CD4-positive, CD25-positive, alpha-beta regulatory T cell (primary cell): ENCODE results near the gene MAP3K10. TPM values are rescaled to one million over a fixed set of nuclear protein-coding genes. Genes with fewer than 3 reads are reported as not detected.

Source experiments
- ATAC-seq, 2 donors: fragments of 150-1000 bp; cut with Tn5 transposase; one replicate each; pipeline ENCODE4 v1.10.0; 2021; ENCODE audit warnings: low read depth in 2 of 2, moderate number of reproducible peaks in 2 of 2, moderate library complexity in 1 of 2
- DNase-seq, 3 donors: peaks; one replicate each; pipeline versions ENCODE4 v3.0.0 to v3.0.0-alpha.2; 2012 to 2022; ENCODE audit warnings: mixed read lengths in 1 of 3
- H3K27ac ChIP-seq: one replicate; pipeline ENCODE4 v1.7.0; 2013; ENCODE audit warnings: mild to moderate bottlenecking, low read length; ENCODE audit not compliant: insufficient read depth, poor library complexity, severe bottlenecking
- H3K27me3 ChIP-seq: one replicate; pipeline ENCODE4 v1.7.0; 2013; ENCODE audit warnings: low read length; ENCODE audit not compliant: control insufficient read depth, insufficient read depth
- H3K36me3 ChIP-seq: one replicate; pipeline ENCODE4 v1.7.0; 2013; ENCODE audit warnings: mild to moderate bottlenecking, low read length, moderate library complexity; ENCODE audit not compliant: control insufficient read depth, insufficient read depth
- H3K4me1 ChIP-seq: 2 replicates; pipeline ENCODE4 v1.7.0; 2013; ENCODE audit warnings: mild to moderate bottlenecking, low read length; ENCODE audit not compliant: insufficient read depth, control insufficient read depth, poor library complexity, severe bottlenecking
- H3K4me3 ChIP-seq: one replicate; pipeline ENCODE4 v1.7.0; 2013; ENCODE audit warnings: low read depth, mild to moderate bottlenecking, low read length, moderate library complexity
- H3K9me3 ChIP-seq, 2 experiments: 1 replicate in 1 of 2; 2 replicates in 1 of 2; pipeline ENCODE4 v1.7.0; 2013; ENCODE audit warnings: low read length in 2 of 2, mild to moderate bottlenecking in 1 of 2, moderate library complexity in 1 of 2; ENCODE audit not compliant: control insufficient read depth in 2 of 2
- H3K27ac Mint-ChIP-seq, 3 donors: one replicate each; pipeline ENCODE4 v1.8.0; 2020 to 2022; ENCODE audit warnings: mild to moderate bottlenecking in 3 of 3, mixed read lengths in 3 of 3, moderate library complexity in 2 of 3
- H3K27me3 Mint-ChIP-seq: one replicate; pipeline ENCODE4 v1.8.0; 2022; ENCODE audit warnings: mild to moderate bottlenecking, mixed read lengths
- H3K36me3 Mint-ChIP-seq: one replicate; pipeline ENCODE4 v1.8.0; 2020; ENCODE audit warnings: mixed read lengths
- H3K4me1 Mint-ChIP-seq, 4 donors: one replicate each; pipeline ENCODE4 v1.8.0; 2020 to 2022; ENCODE audit warnings: mixed read lengths in 4 of 4, mild to moderate bottlenecking in 1 of 4
- H3K4me3 Mint-ChIP-seq, 4 donors: one replicate each; pipeline ENCODE4 v1.8.0; 2020 to 2022; ENCODE audit warnings: mild to moderate bottlenecking in 4 of 4, mixed read lengths in 4 of 4, moderate library complexity in 3 of 4
- H3K9me3 Mint-ChIP-seq, 7 donors: one replicate each; pipeline ENCODE4 v1.8.0; 2020 to 2022; ENCODE audit warnings: mixed read lengths in 7 of 7, mild to moderate bottlenecking in 3 of 7, moderate library complexity in 2 of 7
- polyA plus RNA-seq, 4 donors: library from polyadenylated mRNA; unstranded; fragments of 300-500 nt; fragmentation: Illumina TruSeq; gene quantifications; one replicate each; pipeline ENCODE4 v1.2.3, GENCODE V29; 2021
- total RNA-seq: library from RNA; stranded (reverse); gene quantifications from one replicate; pipeline ENCODE4 v1.2.3, GENCODE V29; 2022

The MAP3K10 gene
- total and polyA plus RNA-seq, 5 donors from 2014 or later = 0.14 to 25.8 (median 0.65) TPM

GRCh38 chr19:40228863-40229262 lies 37.6 kb downstream of the MAP3K10 start:
- Mint-ChIP-seq H3K4me1 (peaks cover 8 to 17% (median 12%) of the 10 kb centered on the region in 4 donors), H3K9me3 (peaks cover 0 to 5% (median 3%) of the 10 kb centered on the region in 7 donors), H3K4me3 (no peak overlapping the region), H3K36me3 (no peaks in the 10 kb centered on the region), H3K27ac (no peak overlapping the region), H3K27me3 (peaks cover 36% of the 10 kb centered on the region)
- Histone ChIP-seq H3K36me3 (no peaks in the 10 kb centered on the region), H3K4me3 (no peak overlapping the region), H3K27ac (no peak overlapping the region), H3K27me3 (peaks cover 11% of the 10 kb centered on the region), H3K4me1 (peaks cover 10% of the 10 kb centered on the region), H3K9me3 (peaks cover 0 to 2% of the 10 kb centered on the region in 2 experiments)
- ATAC-seq = no peak
- no peak for DNase-seq

DNA sequence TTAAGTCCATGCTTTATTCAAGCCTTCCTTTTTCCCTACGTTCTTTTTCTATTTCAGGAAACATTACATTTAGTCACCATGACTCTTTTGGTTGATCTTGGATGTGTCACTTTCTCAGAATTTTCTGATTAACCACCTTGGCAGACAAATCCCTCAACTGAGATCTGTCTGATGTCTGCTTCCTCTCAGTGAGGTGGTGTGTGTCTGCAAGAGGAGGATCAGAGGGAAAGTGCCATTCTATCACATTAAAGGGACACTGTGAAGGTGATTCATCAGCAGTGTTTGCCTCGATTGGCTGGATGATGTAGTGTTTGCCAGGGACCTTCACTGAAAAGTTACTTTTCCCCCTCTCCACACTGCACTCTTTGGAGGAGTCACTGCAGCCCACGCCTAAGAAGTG lies 38.3 kb downstream of the MAP3K10 start:
- Histone ChIP-seq H3K9me3 (peaks cover 0 to 2% of the 10 kb centered on the region in 2 experiments), H3K4me3 (no peak overlapping the region), H3K4me1 (peaks cover 10% of the 10 kb centered on the region), H3K27ac (no peak overlapping the region), H3K36me3 (no peaks in the 10 kb centered on the region), H3K27me3 (peaks cover 11% of the 10 kb centered on the region)
- no peak overlapping the region for H3K4me3 Mint-ChIP-seq
- H3K27me3 Mint-ChIP-seq = peaks cover 36% of the 10 kb centered on the region
- ATAC-seq = peak; percentile 43 to 44
- DNase-seq = no peak
- H3K27ac Mint-ChIP-seq = no peak overlapping the region
- no peaks in the 10 kb centered on the region for H3K36me3 Mint-ChIP-seq
- H3K4me1 Mint-ChIP-seq = peaks cover 8 to 17% (median 10%) of the 10 kb centered on the region in 4 donors
- peaks cover 0 to 5% (median 3%) of the 10 kb centered on the region in 7 donors for H3K9me3 Mint-ChIP-seq

GRCh38 chr19:40229926-40230417 lies 38.7 kb downstream of the MAP3K10 start:
- Mint-ChIP-seq H3K4me1 (peaks cover 8 to 17% (median 9%) of the 10 kb centered on the region in 4 donors), H3K27ac (no peak overlapping the region), H3K9me3 (peaks cover 0 to 5% (median 3%) of the 10 kb centered on the region in 7 donors), H3K36me3 (no peaks in the 10 kb centered on the region), H3K4me3 (no peak overlapping the region), H3K27me3 (peaks cover 36% of the 10 kb centered on the region)
- ATAC-seq = no peak
- Histone ChIP-seq H3K4me3 (no peak overlapping the region), H3K9me3 (peaks cover 0 to 2% of the 10 kb centered on the region in 2 experiments), H3K36me3 (no peaks in the 10 kb centered on the region), H3K27me3 (peaks cover 11% of the 10 kb centered on the region), H3K27ac (no peak overlapping the region), H3K4me1 (peaks cover 10% of the 10 kb centered on the region)
- no peak for DNase-seq

DNA sequence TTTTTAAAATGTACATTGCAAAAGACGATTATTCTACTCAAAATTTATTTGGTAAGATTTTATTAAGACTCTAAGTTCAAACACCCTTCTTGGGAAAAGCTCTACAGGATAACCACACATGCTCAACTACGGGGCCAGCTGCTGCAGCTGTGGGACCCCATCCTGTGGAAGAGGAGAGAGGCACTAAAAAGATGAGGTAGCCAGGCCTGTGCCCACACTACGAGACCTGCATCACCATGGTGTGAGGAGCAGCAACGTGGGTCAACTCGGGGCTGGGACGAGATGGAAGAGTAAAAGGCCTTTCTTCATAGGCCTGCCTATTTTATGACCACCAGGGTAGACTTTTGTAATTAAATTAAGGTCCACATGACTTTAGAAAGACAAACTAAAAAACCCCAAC lies 39.8 kb downstream of the MAP3K10 start:
- H3K4me3 ChIP-seq = no peak overlapping the region
- H3K9me3 ChIP-seq = no peaks in the 10 kb centered on the region
- H3K4me3 Mint-ChIP-seq = no peak overlapping the region
- ATAC-seq (no peak), DNase-seq (no peak)
- H3K4me1 Mint-ChIP-seq = peaks cover 0 to 9% (median 2%) of the 10 kb centered on the region in 4 donors
- H3K27me3 Mint-ChIP-seq = peaks cover 26% of the 10 kb centered on the region
- no peak overlapping the region for H3K27ac ChIP-seq
- H3K9me3 Mint-ChIP-seq = no peaks in the 10 kb centered on the region
- peaks cover 3% of the 10 kb centered on the region for H3K27me3 ChIP-seq
- peaks cover 8% of the 10 kb centered on the region for H3K36me3 ChIP-seq
- H3K27ac Mint-ChIP-seq = peak overlapping the region in 2 of 3 donors; percentile 5 to 16
- H3K4me1 ChIP-seq = peaks cover 5% of the 10 kb centered on the region
- no peaks in the 10 kb centered on the region for H3K36me3 Mint-ChIP-seq

DNA sequence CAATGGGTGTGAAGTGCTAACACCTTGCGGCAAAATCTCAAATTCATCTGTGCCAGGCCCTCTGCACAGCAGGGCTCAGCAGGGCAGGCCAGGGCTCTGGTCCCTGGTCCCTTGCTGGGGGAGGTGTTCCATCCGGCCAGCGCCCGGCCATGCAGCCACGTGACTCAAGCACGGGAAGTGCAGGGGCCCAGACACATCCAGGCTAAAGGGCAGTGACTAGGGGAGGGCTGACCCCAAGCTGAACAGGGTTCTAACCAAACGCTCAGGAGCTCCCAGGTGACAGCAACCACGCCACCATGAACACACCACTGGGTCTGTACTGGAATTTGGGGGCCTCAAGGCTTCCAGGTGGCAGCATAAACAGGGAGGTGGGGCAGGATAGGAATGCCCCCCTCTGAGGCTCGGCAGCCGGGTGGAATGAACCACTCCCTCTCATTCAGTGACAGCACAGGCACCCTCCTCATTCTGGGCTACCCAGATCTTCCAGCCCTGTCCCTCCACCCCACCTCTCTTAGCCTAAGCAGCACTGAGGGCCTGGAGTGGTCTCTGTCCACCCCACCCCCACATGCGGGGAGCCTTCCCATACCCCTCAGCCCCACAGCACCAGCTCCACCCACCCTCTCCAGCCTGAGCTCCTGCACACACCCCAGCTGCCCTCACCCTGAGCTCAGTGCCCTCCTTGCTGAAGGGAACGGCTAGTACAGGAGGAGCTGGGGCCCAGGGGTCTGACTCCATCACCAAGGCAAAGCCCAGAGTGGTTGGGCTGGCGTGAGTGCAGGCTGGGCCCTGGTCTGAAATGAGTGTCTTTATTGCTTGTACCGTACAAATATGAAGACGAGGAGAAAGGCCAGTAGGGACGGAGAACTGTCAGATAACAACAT lies 40.6 kb downstream of the MAP3K10 start:
- H3K4me3 Mint-ChIP-seq = no peak overlapping the region
- DNase-seq (no peak), ATAC-seq (no peak)
- no peak overlapping the region for H3K4me3 ChIP-seq
- H3K36me3 Mint-ChIP-seq = peaks cover 4% of the 10 kb centered on the region
- peaks cover under 1% of the 10 kb centered on the region for H3K27me3 ChIP-seq
- H3K36me3 ChIP-seq = peaks cover 15% of the 10 kb centered on the region
- H3K4me1 ChIP-seq = no peaks in the 10 kb centered on the region
- H3K9me3 Mint-ChIP-seq = no peaks in the 10 kb centered on the region
- H3K27ac Mint-ChIP-seq = no peak overlapping the region
- H3K9me3 ChIP-seq = no peaks in the 10 kb centered on the region
- peaks cover 24% of the 10 kb centered on the region for H3K27me3 Mint-ChIP-seq
- H3K27ac ChIP-seq = no peak overlapping the region
- H3K4me1 Mint-ChIP-seq = peaks cover 0 to 7% (median 0%) of the 10 kb centered on the region in 4 donors

DNA sequence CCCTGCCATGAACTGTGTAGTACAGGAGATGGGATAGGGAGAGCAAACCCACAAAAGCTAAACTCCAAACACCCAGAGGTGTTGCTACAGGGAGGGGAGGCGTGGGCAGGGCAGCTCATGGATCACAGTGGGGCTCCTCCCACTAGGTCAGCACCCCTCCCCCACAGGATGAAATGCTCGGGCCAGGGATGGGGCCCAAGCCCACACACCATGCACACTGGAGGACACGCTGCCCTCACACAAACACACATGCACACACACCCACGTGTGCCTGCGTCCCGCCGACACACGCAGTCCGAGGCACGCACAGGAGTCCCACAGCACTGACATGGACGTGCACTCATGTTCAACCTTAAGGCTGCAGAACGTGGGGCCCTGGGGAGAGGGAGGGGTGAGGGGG lies 41.3 kb downstream of the MAP3K10 start:
- no peak overlapping the region for H3K4me3 Mint-ChIP-seq
- H3K4me3 ChIP-seq = no peak overlapping the region
- no peak for ATAC-seq
- no peaks in the 10 kb centered on the region for H3K4me1 ChIP-seq
- no peak overlapping the region for H3K27ac ChIP-seq
- no peak for DNase-seq
- no peaks in the 10 kb centered on the region for H3K9me3 ChIP-seq
- H3K9me3 Mint-ChIP-seq = no peaks in the 10 kb centered on the region
- peaks cover 17% of the 10 kb centered on the region for H3K27me3 Mint-ChIP-seq
- no peaks in the 10 kb centered on the region for H3K27me3 ChIP-seq
- H3K4me1 Mint-ChIP-seq = peaks cover 0 to 8% (median 0%) of the 10 kb centered on the region in 4 donors
- H3K36me3 ChIP-seq = peaks cover 21% of the 10 kb centered on the region
- no peak overlapping the region for H3K27ac Mint-ChIP-seq
- H3K36me3 Mint-ChIP-seq = peaks cover 7% of the 10 kb centered on the region

- Mint-ChIP-seq H3K27me3 (peaks cover 10% of the 10 kb centered on the region), H3K4me1 (peaks cover 0 to 8% (median 0%) of the 10 kb centered on the region in 4 donors), H3K36me3 (peaks cover 7% of the 10 kb centered on the region), H3K4me3 (no peak overlapping the region), H3K9me3 (no peaks in the 10 kb centered on the region), H3K27ac (no peak overlapping the region)
- no peaks in the 10 kb centered on the region for H3K27me3 ChIP-seq
- ATAC-seq = no peak
- H3K27ac ChIP-seq = no peak overlapping the region
- H3K36me3 ChIP-seq = peaks cover 28% of the 10 kb centered on the region
- no peaks in the 10 kb centered on the region for H3K4me1 ChIP-seq
- no peaks in the 10 kb centered on the region for H3K9me3 ChIP-seq
- DNase-seq = no peak
- H3K4me3 ChIP-seq = no peak overlapping the region
These were observed 42.0 kb downstream of the MAP3K10 start for GRCh38 chr19:40232949-40233810.
